ENCODE results near the gene PDGFB.

Gene PDGFB

DNA sequence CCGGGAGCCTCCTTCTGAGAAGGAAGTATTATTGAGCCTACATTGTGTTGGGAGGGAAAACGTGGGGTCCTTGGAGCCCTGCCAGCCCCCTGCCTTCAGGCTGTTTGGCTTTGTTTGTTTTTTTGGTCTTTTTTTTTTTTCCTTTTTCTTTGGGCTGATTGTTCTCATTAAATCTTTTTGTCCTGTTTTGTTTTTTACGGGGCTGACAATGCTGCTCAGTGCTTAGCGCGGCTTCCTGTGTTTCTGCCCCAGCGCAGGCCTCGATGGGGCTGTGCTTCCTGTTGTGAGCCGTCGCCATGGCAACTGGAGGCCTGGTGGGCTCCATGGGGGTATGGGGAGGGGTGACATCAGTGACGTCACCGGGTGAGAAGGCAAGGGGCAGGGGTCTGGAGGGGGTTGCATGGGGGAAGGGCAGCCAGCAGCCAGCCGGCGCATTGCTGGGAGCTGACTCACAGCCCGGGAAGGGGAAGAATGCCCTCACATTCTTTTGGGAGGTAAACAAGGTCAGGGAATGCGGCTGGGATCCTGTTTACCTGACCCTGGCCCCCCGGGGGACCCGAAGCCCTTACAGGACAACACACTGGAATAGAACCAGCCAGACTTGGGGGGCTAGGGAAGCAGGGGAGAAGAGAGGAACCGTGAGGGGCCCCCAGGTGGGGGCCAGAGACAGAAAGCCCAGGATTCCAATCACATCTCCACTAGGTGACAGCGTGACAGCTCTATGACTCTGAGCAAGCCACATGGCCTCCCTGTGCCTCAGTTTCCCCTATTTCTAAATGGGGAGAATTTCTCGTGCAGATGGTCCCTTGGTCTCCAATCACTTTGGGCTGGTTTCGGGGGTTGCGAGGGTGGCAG lies 70.1 kb downstream of the PDGFB start:
- DNase-seq (ENCODE audit: low read depth) = peak; percentile 32

DNA sequence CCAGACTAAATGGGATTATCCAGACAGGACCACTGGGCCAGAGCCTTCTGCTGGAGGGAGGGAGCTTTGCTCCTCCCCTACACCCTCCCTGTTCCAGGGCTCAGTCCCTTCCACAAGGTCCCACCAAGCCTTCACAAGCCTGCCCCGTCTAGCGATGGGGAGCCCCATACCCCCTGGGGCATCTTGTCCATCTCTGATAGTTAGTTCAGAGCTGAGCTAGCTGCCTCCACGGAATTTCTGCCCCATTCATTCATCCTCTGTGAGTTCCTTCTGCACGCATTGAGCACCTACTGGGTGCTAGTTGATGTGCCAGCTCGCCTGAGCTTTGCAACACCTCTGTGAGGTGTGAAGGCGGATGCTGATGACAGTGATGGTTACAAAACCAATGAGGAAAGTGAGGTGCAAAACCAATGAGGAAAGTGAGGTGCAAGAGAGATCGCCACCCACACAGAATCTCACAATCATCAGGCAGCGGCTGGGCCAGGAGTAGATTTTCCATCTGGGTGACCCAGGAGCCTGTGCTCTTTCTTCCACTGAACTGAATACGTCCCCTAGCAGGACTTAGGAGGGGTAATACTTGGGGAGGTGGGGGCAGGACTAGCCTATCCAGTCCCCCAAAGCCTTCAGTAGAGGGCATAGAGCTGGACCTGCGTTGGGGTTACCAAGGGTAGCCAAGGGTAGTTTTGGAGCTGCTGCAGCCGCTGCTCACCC lies 70.8 kb downstream of the PDGFB start:
- no peak for DNase-seq (ENCODE audit: low read depth)

All from activated T-cell treated with anti-CD3 and anti-CD28 coated beads for 48 hours (primary cell).